T-helper 9 cell (primary cell): Measurements from ENCODE around the gene SPRED2.
A peak's percentile ranks its signal among the peaks of the same experiment; 100 is the strongest.

ENCODE experiments used
- DNase-seq: peaks from one replicate; pipeline ENCODE4 v3.0.0-alpha.2; 2020

SPRED2 gene

GRCh38 chr2:65300761-65301711 lies 131.4 kb downstream of the SPRED2 start:
- DNase-seq: peak; percentile 38

DNA sequence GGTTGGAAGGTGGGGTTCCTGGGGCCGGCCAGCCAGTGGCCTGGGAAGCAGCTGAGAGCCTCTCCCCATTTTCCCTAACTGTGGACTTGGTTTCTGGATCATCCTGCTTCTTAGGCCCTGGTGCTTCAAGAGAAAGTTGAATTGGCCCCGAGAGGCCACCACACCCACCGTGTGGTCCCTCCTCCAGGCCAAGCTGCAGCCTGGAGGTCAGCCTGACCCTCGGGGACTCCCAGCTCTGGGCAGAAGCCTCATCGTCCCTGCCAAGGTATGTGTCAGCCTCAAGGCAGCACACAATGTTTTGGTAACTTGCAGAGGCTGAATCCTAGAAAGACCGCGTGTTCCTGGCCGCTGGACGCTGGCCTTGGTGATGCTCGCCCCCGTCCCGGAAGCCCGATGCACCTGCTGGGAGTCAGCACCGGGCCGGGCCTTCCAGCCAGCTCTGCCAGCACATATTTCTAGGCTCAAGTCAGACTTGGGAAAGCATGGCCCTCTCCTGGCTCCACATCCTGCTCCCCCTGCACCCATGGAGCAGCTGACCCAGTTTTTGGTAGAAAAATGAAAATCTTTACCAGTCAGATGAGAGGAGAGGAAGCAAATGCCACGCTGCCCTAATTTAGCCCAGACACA lies 132.2 kb downstream of the SPRED2 start:
- DNase-seq: no peak

DNA sequence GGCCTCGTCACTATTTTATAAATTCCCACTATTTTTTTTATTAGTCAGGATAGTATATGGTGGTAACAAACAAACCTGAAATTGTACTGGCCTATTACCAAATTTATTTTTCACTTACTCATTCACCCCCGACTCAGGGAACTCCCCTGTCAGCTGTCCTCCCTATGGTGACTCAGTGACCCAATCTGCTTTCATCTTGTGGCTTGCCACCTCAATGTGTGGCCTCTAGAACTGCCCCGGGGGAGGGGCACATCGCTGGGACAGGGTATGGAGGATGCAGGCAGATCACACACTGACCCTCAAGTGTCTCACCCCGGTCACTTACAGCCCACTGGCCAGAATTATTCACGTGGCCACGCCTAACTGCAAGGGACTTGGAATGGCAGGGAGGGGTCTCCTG lies 133.2 kb downstream of the SPRED2 start:
- DNase-seq: no peak

DNA sequence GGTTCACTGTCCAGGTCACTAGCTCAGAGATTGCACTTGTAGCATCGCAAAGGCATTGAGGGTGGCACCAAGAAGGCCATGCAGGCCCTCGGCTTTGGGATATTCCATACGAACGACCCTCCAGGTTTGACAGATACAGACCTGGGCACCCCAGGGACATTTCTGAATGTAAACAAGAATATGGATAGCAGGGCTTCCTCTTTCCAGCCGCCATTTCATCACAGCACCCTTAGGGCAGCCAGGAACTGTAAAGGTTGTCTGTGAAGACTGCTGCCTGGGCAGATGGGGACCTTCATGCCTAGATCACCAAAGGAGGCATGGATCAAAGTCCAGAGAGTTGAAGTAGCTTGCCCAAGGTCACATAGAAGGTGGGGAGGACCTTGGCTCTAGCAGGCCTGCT lies 134.3 kb downstream of the SPRED2 start:
- no peak for DNase-seq

GRCh38 chr2:65297544-65297943 lies 134.9 kb downstream of the SPRED2 start:
- DNase-seq: no peak

GRCh38 chr2:65296971-65297370 lies 135.4 kb downstream of the SPRED2 start:
- no peak for DNase-seq

GRCh38 chr2:65294701-65295100 lies 137.7 kb downstream of the SPRED2 start:
- no peak for DNase-seq

DNA sequence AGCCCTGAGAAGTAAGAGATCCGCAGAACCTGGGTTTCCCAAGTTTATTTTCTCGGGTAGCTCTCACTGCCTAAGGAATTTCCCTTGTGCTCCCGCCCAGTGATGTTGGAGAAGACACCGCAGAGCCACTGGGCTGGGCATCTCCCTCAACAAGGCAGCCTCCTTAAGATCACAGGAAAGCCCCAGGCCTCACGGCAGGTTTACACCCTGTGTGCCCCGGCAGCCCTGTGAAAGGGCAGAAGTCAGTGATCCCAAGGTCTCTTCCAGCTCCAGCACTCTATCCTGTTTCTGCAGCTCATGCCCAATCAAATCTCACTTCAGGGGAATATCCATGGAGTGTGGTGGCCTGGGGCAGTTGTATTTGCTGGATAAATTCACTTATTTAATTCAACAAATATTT lies 138.3 kb downstream of the SPRED2 start:
- DNase-seq: no peak

DNA sequence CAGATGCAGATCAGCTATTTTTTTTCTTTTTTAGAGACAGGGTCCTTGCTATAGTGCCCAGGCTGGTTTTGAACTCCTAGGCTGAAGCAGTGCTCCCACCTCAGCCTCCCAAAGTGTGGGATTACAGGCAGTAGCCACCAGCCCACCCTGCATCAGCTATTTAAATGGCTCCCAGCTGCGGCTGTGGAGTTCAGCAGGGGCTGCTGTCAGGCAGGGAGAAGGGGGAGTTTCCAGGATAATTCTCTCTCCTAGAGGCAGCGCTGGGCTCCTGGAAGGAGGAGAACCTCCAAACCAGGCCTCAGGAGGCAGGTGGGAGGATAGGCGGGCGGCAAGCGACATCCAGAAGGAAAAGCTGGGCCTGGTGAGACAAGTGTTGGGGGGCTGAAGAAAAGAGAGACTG lies 139.0 kb downstream of the SPRED2 start:
- DNase-seq: no peak

DNA sequence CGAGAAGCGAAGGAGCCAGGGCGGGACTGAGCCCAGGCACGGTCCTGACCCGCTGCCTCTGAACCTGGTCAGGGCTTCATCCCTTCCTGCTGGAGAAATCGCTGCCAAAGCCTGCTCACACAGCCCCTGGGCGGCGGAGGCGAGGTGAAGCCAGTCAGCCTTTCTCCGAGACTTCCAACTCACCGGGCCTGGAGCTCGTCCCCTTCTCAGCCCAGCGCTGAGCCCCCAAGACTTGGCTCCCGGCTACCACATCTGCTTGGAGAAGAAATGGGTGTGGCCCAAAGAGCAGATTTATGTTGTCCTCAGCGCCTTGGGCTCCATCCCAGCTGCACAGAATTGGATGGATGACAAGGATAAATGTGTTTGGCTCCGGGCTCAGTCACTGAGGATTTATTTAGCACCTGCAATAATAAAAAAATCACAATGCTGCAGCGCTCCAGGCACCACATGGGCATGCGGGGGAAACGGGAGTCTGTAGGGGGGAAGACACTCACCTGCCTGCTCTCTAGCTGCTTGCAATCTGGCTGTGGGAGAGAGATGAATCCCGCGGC lies 139.9 kb downstream of the SPRED2 start:
- no peak for DNase-seq

- DNase-seq: no peak
Measured at GRCh38 chr2:65292106-65292400, 140.3 kb downstream of the SPRED2 start.

DNA sequence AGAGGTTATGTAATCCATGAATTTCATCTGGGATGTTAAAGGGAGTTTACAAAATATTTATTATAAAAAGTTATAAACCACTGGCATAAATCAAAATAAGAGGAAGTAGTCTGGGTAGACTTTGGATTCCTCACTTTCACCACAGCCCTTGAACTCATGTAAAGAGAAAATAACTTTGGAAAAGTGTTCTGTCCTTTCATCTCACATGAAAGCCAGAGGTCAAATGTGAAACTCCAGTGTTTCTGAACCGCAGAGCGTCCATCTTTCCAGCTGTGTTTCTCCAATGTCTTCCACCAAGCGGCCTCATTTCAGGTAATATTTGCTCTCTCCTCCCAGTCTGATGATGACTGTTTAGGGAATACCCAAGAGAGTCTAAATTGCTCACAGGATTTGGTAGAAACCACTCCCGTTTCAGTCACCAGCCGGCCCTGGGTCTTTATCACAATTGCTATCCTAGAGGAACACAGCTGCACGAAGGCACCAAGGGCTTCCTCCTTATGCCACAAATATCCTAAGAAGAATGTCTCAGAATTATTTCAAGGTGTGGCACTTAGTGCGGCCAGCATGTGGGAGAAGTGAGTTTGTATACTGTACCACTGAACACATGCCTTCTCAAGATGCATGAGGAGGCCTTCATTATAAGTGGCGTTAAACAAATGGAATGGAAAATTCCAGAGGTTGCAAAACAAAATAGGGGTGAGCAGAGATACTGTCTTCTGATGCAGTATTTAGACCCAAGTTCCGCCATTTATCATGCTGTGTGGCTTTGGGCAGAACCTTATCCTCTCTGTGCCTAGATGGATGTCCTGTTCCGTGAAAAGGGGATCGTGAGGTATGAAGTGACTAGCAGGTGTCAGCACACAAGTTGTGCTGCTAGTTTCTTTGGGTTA lies 140.9 kb downstream of the SPRED2 start:
- DNase-seq: no peak

DNA sequence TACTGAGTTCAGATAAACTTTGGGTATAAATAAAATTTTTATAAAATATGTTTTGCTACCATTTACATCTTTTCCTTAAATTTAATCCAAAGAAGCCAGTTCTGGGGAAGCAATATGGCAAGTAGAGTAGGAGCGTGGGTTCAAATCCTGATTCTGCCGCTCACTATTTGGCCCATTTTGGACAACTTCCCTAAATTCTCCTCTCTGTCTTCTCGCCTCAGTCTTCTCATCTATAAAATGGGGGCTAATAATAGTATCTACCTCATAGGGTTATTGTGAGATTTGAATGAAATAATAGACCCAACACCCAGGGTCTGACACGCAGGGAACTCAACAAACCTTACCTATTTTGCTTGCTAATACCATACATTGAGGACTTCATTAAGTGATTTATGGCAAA lies 145.0 kb downstream of the SPRED2 start:
- DNase-seq: no peak

GRCh38 chr2:65282477-65283053 lies 149.8 kb downstream of the SPRED2 start:
- no peak for DNase-seq

DNA sequence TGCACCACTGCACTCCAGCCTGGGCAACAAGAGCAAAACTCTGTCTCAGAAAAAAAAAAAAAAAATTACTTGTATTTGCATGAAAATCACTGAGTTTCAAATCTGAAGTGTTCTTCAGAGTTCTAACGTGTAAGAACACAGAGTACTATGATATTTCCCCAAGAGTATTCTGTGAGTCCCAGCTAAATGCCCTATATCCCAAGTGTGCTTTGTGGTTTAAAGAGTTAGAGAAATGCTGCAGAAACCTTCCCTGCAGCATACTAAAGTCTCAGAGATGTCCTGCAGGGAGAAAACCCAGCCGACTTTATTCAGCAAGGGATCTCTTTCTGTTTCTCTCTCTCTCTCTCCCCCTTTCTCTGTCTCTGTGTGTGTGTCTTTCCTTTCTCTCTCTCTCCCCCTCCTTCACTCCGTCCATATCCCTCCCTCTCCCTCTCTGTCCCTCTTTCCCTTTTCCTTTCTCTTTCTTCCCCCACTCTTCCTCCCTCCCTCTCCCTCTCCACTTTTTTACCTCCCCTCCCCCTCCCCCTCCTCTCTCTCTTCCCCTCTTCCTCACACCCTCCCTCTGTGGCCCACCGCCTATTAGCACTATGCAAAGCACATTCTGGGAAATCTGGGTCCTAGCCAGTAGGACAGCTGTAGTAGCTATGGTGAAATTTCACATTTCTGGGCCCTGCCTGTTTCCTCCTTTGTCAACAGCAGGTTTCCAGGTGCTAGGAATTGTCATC lies 150.6 kb downstream of the SPRED2 start:
- no peak for DNase-seq

DNA sequence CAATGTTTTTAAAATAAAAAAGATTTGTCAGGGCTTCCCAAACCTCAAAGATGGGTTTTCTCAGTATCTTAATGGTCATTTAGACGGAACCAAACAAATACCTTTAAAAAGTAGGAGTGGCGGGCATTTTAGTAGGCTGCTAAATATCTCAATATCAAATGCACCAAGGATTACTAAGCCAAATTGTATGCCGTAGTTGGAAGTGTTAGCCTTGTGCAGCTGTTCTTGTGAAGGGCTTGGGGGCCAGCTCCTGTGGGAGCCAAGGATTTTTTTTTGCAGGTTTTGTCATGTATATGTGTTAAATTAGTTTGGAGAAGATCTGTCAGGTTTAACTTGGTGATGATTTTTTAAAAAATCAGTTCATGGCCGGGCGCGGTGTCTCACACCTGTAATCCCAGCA lies 152.6 kb downstream of the SPRED2 start:
- no peak for DNase-seq

GRCh38 chr2:65278531-65278981 lies 153.8 kb downstream of the SPRED2 start:
- DNase-seq: no peak

DNA sequence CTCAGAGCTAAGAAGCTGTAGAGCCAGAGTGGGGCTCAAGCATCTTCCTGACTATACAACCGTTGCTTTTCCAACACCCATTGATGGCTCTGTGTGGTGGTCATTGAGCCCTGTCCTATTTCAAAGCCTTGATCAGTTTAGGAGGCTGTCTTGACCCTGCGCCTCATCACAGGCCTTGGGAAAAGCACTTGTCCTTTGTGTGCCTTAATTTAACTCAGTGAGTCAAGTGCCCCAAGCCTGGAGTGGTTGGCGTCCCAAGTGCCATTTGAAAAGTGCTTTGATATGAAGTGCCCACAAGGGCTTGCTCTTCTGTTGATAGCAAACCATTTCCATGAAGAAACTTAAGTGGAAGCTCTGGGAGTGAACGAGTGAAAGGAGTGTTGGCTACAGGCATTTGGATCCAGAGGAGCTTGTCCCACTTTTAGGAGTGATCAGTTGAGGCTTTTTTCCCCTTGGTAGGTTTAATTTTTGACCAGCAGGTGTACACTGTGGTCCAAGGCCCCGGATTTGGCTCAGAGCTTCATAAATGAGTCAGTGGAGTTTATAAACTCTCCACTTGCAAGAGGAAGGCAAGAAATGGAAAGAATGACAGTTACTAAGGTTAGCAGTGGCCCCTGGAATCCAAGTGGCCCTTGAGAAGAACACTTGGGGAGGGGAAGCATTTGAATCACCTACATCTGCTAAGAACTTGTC lies 154.5 kb downstream of the SPRED2 start:
- no peak for DNase-seq

GRCh38 chr2:65277118-65277517 lies 155.3 kb downstream of the SPRED2 start:
- no peak for DNase-seq

GRCh38 chr2:65276609-65277008 lies 155.8 kb downstream of the SPRED2 start:
- DNase-seq: no peak
